ENCODE data around the gene GALNT18.

The GALNT18 gene

GRCh38 chr11:11563200-11563975 lies 58.4 kb downstream of the GALNT18 start:
- H3K9me3 ChIP-seq: no peaks in the 10 kb centered on the region

GRCh38 chr11:11561991-11562390 lies 59.8 kb downstream of the GALNT18 start:
- H3K36me3 ChIP-seq: no peaks in the 10 kb centered on the region
- no peak for DNase-seq
- no peaks in the 10 kb centered on the region for H3K4me1 ChIP-seq
- no peaks in the 10 kb centered on the region for H3K9me3 ChIP-seq
- no peak overlapping the region for H3K4me3 ChIP-seq (ENCODE audit: low read depth, low read length)
- H3K27me3 ChIP-seq: no peaks in the 10 kb centered on the region
- no peak for TF ChIP-seq CTCF (IDR thresholded peaks at IDR 0.05; ENCODE audit: low read depth, low read length)

More at GRCh38 chr11:11563200-11563975, 58.4 kb downstream of the GALNT18 start:
- Histone ChIP-seq H3K4me3 (ENCODE audit: low read depth, low read length) (no peak overlapping the region), H3K4me1 (no peaks in the 10 kb centered on the region), H3K36me3 (no peaks in the 10 kb centered on the region), H3K27me3 (no peaks in the 10 kb centered on the region)
- no peak for TF ChIP-seq CTCF (IDR thresholded peaks at IDR 0.05; ENCODE audit: low read depth, low read length)
- DNase-seq: no peak

GRCh38 chr11:11558826-11559225 lies 63.0 kb downstream of the GALNT18 start:
- no peak overlapping the region for H3K4me3 ChIP-seq (ENCODE audit: low read depth, low read length)
- DNase-seq: no peak
- TF ChIP-seq CTCF (IDR thresholded peaks at IDR 0.05; ENCODE audit: low read depth, low read length): no peak
- no peaks in the 10 kb centered on the region for H3K9me3 ChIP-seq
- no peaks in the 10 kb centered on the region for H3K27me3 ChIP-seq
- no peaks in the 10 kb centered on the region for H3K36me3 ChIP-seq
- H3K4me1 ChIP-seq: peaks cover 3% of the 10 kb centered on the region; the same call in 1 of the 2 replicates

GRCh38 chr11:11558396-11558795 lies 63.4 kb downstream of the GALNT18 start:
- no peak for TF ChIP-seq CTCF (IDR thresholded peaks at IDR 0.05; ENCODE audit: low read depth, low read length)
- Histone ChIP-seq H3K4me1 (peaks cover 3% of the 10 kb centered on the region; the same call in 1 of the 2 replicates), H3K4me3 (ENCODE audit: low read depth, low read length) (no peak overlapping the region), H3K36me3 (no peaks in the 10 kb centered on the region), H3K9me3 (no peaks in the 10 kb centered on the region), H3K27me3 (no peaks in the 10 kb centered on the region)
- DNase-seq: no peak

- peak; percentile 71 for DNase-seq
- no peaks in the 10 kb centered on the region for H3K36me3 ChIP-seq
- no peak overlapping the region for H3K4me3 ChIP-seq (ENCODE audit: low read depth, low read length)
- no peaks in the 10 kb centered on the region for H3K9me3 ChIP-seq
- H3K4me1 ChIP-seq: peaks cover 3% of the 10 kb centered on the region; the same call in 1 of the 2 replicates
- TF ChIP-seq CTCF (IDR thresholded peaks at IDR 0.05; ENCODE audit: low read depth, low read length): no peak
- no peaks in the 10 kb centered on the region for H3K27me3 ChIP-seq
Measured at GRCh38 chr11:11555208-11555607, 66.6 kb downstream of the GALNT18 start.

GRCh38 chr11:11553573-11553972 lies 68.2 kb downstream of the GALNT18 start:
- no peak for TF ChIP-seq CTCF (IDR thresholded peaks at IDR 0.05; ENCODE audit: low read depth, low read length)
- H3K27me3 ChIP-seq: no peaks in the 10 kb centered on the region
- H3K4me1 ChIP-seq: peaks cover 3% of the 10 kb centered on the region; the same call in 1 of the 2 replicates
- no peaks in the 10 kb centered on the region for H3K36me3 ChIP-seq
- no peak overlapping the region for H3K4me3 ChIP-seq (ENCODE audit: low read depth, low read length)
- no peaks in the 10 kb centered on the region for H3K9me3 ChIP-seq
- no peak for DNase-seq
